Measurements from ENCODE around the gene SSBP4.

Gene SSBP4

DNA sequence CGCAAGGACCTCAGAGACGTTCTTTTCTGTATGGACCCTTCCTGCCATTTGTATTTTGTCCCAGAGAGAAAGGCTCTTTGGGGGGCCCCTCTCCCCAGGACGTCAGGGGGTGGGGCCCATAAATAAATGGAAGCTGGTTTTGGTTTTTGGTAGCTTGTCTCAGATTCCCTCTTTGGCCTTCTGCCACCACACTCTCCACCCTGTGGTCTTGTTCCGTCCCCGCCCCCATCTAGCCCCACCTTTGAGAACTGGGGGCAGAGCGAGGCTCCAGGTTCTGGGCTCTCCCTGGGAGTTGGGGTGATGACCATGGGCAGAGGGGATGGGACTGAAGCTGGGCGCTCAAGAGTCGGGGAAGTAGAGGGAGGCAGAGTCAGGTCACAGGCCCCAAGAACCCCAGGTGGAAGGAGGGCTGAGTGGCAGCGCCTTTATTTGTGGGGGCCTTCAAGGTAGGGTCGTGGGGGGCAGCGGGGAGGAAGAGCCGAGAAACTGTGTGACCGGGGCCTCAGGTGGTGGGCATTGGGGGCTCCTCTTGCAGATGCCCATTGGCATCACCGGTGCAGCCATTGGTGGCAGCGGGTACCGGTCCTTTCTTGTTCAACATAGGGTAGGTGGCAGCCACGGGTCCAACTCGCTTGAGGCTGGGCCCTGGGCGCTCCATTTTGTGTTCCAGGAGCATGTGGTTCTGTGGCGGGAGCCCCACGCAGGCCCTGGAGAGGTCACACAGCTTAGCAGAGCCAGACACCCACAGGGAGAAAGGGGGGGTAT, 15.4 kb downstream of the SSBP4 start:
- Histone ChIP-seq H3K9ac (ENCODE audit: low read length) (no peak overlapping the region), H3K4me2 (ENCODE audit: low read depth, low read length, poor library complexity, severe bottlenecking) (no peak overlapping the region), H3K27me3 (ENCODE audit: low read length) (no peaks in the 10 kb centered on the region), H4K20me1 (ENCODE audit: low read depth, low read length) (no peaks in the 10 kb centered on the region), H3F3A (ENCODE audit: insufficient read depth) (peaks cover 9% of the 10 kb centered on the region), H3K27ac (ENCODE audit: low read depth, low read length) (no peak overlapping the region), H3K79me2 (ENCODE audit: insufficient read depth, low read length) (no peaks in the 10 kb centered on the region), H2AFZ (ENCODE audit: low read depth, low read length, severe bottlenecking) (no peak overlapping the region), H3K4me3 (ENCODE audit: insufficient read depth, low read length, poor library complexity, severe bottlenecking) (no peak overlapping the region), H3K9me3 (ENCODE audit: insufficient read depth, low read length) (no peaks in the 10 kb centered on the region), H3K36me3 (ENCODE audit: low read length) (no peaks in the 10 kb centered on the region), H3K9me2 (replicated peaks; ENCODE audit: insufficient read depth, low read length) (no peaks in the 10 kb centered on the region)
- TF ChIP-seq EZH2phosphoT487 (conservative IDR thresholded peaks at IDR 0.05; ENCODE audit: low read length) (no peak), CTCF (IDR thresholded peaks at IDR 0.05; ENCODE audit: insufficient read depth, low read length, poor library complexity, severe bottlenecking) (no peak)

- Histone ChIP-seq H2AFZ (ENCODE audit: low read depth, low read length, severe bottlenecking) (no peak overlapping the region), H3K9ac (ENCODE audit: low read length) (no peak overlapping the region), H3K9me3 (ENCODE audit: insufficient read depth, low read length) (no peaks in the 10 kb centered on the region), H3K4me2 (ENCODE audit: low read depth, low read length, poor library complexity, severe bottlenecking) (no peak overlapping the region), H3K27ac (ENCODE audit: low read depth, low read length) (no peak overlapping the region), H3K79me2 (ENCODE audit: insufficient read depth, low read length) (no peaks in the 10 kb centered on the region), H3K27me3 (ENCODE audit: low read length) (no peaks in the 10 kb centered on the region), H4K20me1 (ENCODE audit: low read depth, low read length) (no peaks in the 10 kb centered on the region), H3F3A (ENCODE audit: insufficient read depth) (peaks cover 17% of the 10 kb centered on the region), H3K9me2 (replicated peaks; ENCODE audit: insufficient read depth, low read length) (no peaks in the 10 kb centered on the region), H3K36me3 (ENCODE audit: low read length) (no peaks in the 10 kb centered on the region), H3K4me3 (ENCODE audit: insufficient read depth, low read length, poor library complexity, severe bottlenecking) (no peak overlapping the region)
- no peak for TF ChIP-seq CTCF (IDR thresholded peaks at IDR 0.05; ENCODE audit: insufficient read depth, low read length, poor library complexity, severe bottlenecking)
- TF ChIP-seq EZH2phosphoT487 (conservative IDR thresholded peaks at IDR 0.05; ENCODE audit: low read length) = no peak
Observed at GRCh38 chr19:18435178-18435841, 16.1 kb downstream of the SSBP4 start.

DNA sequence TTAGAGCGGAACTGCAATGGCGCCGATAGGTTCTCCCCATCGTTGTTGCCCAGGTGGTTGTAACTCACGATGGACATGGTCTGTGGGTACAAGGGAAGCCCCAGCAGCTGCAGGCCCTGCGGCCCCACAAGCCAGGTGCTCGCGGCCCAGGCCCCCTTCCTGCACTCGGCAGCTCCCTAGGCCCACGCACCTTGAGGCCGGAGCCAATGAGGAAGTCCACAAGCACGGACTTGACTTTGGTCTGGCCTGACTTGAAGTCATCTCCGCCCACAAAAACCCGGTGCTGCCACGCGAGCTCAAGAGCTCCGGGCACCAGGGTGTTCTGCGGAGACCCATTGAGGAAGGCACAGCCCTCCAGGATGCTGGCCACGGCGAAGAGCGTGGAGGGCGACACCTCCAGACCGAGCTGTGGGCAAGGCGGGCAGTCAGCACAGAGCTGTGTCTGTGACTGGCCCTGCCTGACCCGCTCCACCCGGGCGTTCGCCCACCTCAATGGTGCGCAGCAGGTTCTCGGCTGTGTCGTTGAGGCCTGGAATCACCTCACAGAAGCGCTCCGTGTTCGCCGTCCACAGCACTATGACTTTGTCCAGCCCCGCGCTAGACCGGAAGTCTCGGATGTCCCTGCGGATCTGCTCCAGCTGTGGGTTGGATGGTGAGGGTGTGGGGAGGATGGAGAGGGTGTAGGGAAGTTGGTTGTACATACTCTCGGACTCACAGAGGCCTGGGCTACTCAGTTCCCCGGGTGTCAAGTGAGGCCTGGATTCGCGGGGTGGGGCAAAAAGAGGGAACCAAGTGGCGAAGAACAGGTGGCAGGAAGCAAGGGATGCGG, 16.9 kb downstream of the SSBP4 start:
- no peaks in the 10 kb centered on the region for H3K36me3 ChIP-seq (ENCODE audit: low read length)
- no peaks in the 10 kb centered on the region for H3K9me3 ChIP-seq (ENCODE audit: insufficient read depth, low read length)
- no peak overlapping the region for H3K4me2 ChIP-seq (ENCODE audit: low read depth, low read length, poor library complexity, severe bottlenecking)
- no peak overlapping the region for H2AFZ ChIP-seq (ENCODE audit: low read depth, low read length, severe bottlenecking)
- no peaks in the 10 kb centered on the region for H3K9me2 ChIP-seq (replicated peaks; ENCODE audit: insufficient read depth, low read length)
- TF ChIP-seq CTCF (IDR thresholded peaks at IDR 0.05; ENCODE audit: insufficient read depth, low read length, poor library complexity, severe bottlenecking) (no peak), EZH2phosphoT487 (conservative IDR thresholded peaks at IDR 0.05; ENCODE audit: low read length) (no peak)
- H3K27ac ChIP-seq (ENCODE audit: low read depth, low read length) = no peak overlapping the region
- H3K27me3 ChIP-seq (ENCODE audit: low read length) = no peaks in the 10 kb centered on the region
- H3K79me2 ChIP-seq (ENCODE audit: insufficient read depth, low read length) = no peaks in the 10 kb centered on the region
- peaks cover 21% of the 10 kb centered on the region for H3F3A ChIP-seq (ENCODE audit: insufficient read depth)
- H3K9ac ChIP-seq (ENCODE audit: low read length) = no peak overlapping the region
- no peaks in the 10 kb centered on the region for H4K20me1 ChIP-seq (ENCODE audit: low read depth, low read length)
- H3K4me3 ChIP-seq (ENCODE audit: insufficient read depth, low read length, poor library complexity, severe bottlenecking) = no peak overlapping the region

Measured in SU-DHL-6 (cell line).